CD4-positive, alpha-beta T cell treated with Interleukin-6 at 100 ng/mL for 8 hours (primary cell): ENCODE data around the gene PRKG1.
"Not testable (repeated sequence)": the region's sequence is repeated elsewhere in the genome, so short reads cannot be mapped to it uniquely, and the experiment has no call there.

Experiments used
- DNase-seq: peaks from one replicate; pipeline ENCODE4 v3.0.0-alpha.2; 2020; ENCODE audit warnings: mixed read lengths, low spot score

Gene PRKG1

GRCh38 chr10:51659344-51659743, 585.1 kb downstream of the PRKG1 start:
- no peak for DNase-seq

- no peak for DNase-seq
These were observed 588.8 kb downstream of the PRKG1 start for GRCh38 chr10:51663086-51663485.

GRCh38 chr10:51666456-51666855, 592.2 kb downstream of the PRKG1 start:
- DNase-seq, result no peak

- no peak for DNase-seq
These were observed 593.5 kb downstream of the PRKG1 start for GRCh38 chr10:51667678-51668335.

- no peak for DNase-seq
These were observed 594.0 kb downstream of the PRKG1 start for GRCh38 chr10:51668336-51668689.

GRCh38 chr10:51669041-51669440, 594.8 kb downstream of the PRKG1 start:
- DNase-seq, result no peak

GRCh38 chr10:51672039-51672535, 597.8 kb downstream of the PRKG1 start:
- DNase-seq, result no peak

- no peak for DNase-seq
These were observed 600.8 kb downstream of the PRKG1 start for GRCh38 chr10:51675088-51675487.

GRCh38 chr10:51679841-51680240, 605.6 kb downstream of the PRKG1 start:
- DNase-seq, result no peak

- DNase-seq, result no peak
These were observed 608.9 kb downstream of the PRKG1 start for GRCh38 chr10:51683031-51683691.

GRCh38 chr10:51685768-51686167, 611.5 kb downstream of the PRKG1 start:
- no peak for DNase-seq

GRCh38 chr10:51687296-51687695, 613.0 kb downstream of the PRKG1 start:
- no peak for DNase-seq

- not testable (repeated sequence) for DNase-seq
These were observed 614.5 kb downstream of the PRKG1 start for GRCh38 chr10:51688826-51689225.

GRCh38 chr10:51689536-51689935, 615.2 kb downstream of the PRKG1 start:
- DNase-seq, result no peak

- no peak for DNase-seq
These were observed 616.8 kb downstream of the PRKG1 start for GRCh38 chr10:51691135-51691534.

- no peak for DNase-seq
These were observed 619.9 kb downstream of the PRKG1 start for GRCh38 chr10:51694086-51694768.

- DNase-seq, result no peak
These were observed 622.0 kb downstream of the PRKG1 start for GRCh38 chr10:51696251-51696650.

GRCh38 chr10:51698473-51699063, 624.3 kb downstream of the PRKG1 start:
- no peak for DNase-seq

GRCh38 chr10:51699145-51699474, 624.8 kb downstream of the PRKG1 start:
- DNase-seq, result no peak

GRCh38 chr10:51699475-51700227, 625.4 kb downstream of the PRKG1 start, which contains the start of gene CSTF2T:
CSTF2T (minus strand) TSS chr10:51699595; CDS start chr10:51699549, 46 bp downstream.
- peak; percentile 91 for DNase-seq

- DNase-seq, result no peak
These were observed 626.0 kb downstream of the PRKG1 start for GRCh38 chr10:51700228-51700817.

- DNase-seq, result no peak
These were observed 631.5 kb downstream of the PRKG1 start for GRCh38 chr10:51705774-51706173.
